SU-DHL-6 (cell line): ENCODE data around the gene EGLN2.
"Not testable (repeated sequence)": the region's sequence is repeated elsewhere in the genome, so short reads cannot be mapped to it uniquely, and the experiment has no call there.

Experiments
- H2AFZ ChIP-seq: fragments of 200-600 bp; sonication (generic); 2 replicates; pipeline ENCODE4 v1.6.1; 2014; ENCODE audit warnings: low read depth, mild to moderate bottlenecking, moderate library complexity, mixed read lengths, antibody characterized with exemption, low read length; ENCODE audit not compliant: severe bottlenecking
- H3F3A ChIP-seq: fragments of 200-600 bp; shearing (Covaris generic); 2 replicates; pipeline ENCODE4 v1.6.0; 2016; ENCODE audit warnings: antibody characterized with exemption, mild to moderate bottlenecking; ENCODE audit not compliant: insufficient read depth
- H3K27ac ChIP-seq: fragments of 200-600 bp; sonication (generic); 2 replicates; pipeline ENCODE4 v1.5.1; 2016; ENCODE audit warnings: low read depth, mild to moderate bottlenecking, low read length, moderate library complexity, mixed read lengths
- H3K27me3 ChIP-seq: fragments of 200-600 bp; sonication (generic), shearing (Covaris generic); 2 replicates; pipeline ENCODE4 v1.6.0; 2014; ENCODE audit warnings: mild to moderate bottlenecking, low read length
- H3K36me3 ChIP-seq: fragments of 200-600 bp; sonication (generic); 2 replicates; pipeline ENCODE4 v1.6.1; 2014; ENCODE audit warnings: mild to moderate bottlenecking, low read length, mixed read lengths
- H3K4me2 ChIP-seq: fragments of 300-600, 200-600 bp; shearing (Covaris generic), sonication (generic); 2 replicates; pipeline ENCODE4 v1.6.0; 2014; ENCODE audit warnings: low read length, low read depth, mild to moderate bottlenecking; ENCODE audit not compliant: poor library complexity, severe bottlenecking
- H3K4me3 ChIP-seq: fragments of 200-600 bp; sonication (generic); 2 replicates; pipeline ENCODE4 v1.5.1; 2014; ENCODE audit warnings: antibody characterized with exemption, low read length, mild to moderate bottlenecking, mixed read lengths; ENCODE audit not compliant: insufficient read depth, poor library complexity, severe bottlenecking
- H3K79me2 ChIP-seq: fragments of 200-600 bp; sonication (generic); 2 replicates; pipeline ENCODE4 v1.6.1; 2014; ENCODE audit warnings: mild to moderate bottlenecking, low read length, moderate library complexity; ENCODE audit not compliant: insufficient read depth
- H3K9ac ChIP-seq: fragments of 200-600 bp; sonication (generic); 2 replicates; pipeline ENCODE4 v1.7.0; 2014; ENCODE audit warnings: mild to moderate bottlenecking, low read length
- H3K9me2 ChIP-seq: fragments of 200-600 bp; sonication (generic); replicated peaks from 2 replicates; pipeline ENCODE4 v1.6.1; 2014; ENCODE audit warnings: low read length; ENCODE audit not compliant: insufficient read depth
- H3K9me3 ChIP-seq: fragments of 200-600 bp; sonication (generic); 2 replicates; pipeline ENCODE4 v1.6.1; 2014; ENCODE audit warnings: low read length, mixed read lengths; ENCODE audit not compliant: insufficient read depth
- H4K20me1 ChIP-seq: fragments of 200-600 bp; sonication (generic); 2 replicates; pipeline ENCODE4 v1.6.1; 2014; ENCODE audit warnings: low read depth, mild to moderate bottlenecking, antibody characterized with exemption, low read length, moderate library complexity, mixed read lengths
- CTCF ChIP-seq: fragments of 200-600 bp; sonication (generic); IDR thresholded peaks from one replicate; pipeline ENCODE4 v1.5.1; 2017; ENCODE audit warnings: antibody characterized with exemption, mild to moderate bottlenecking, low read length, moderate library complexity; ENCODE audit not compliant: insufficient read depth, poor library complexity, severe bottlenecking
- EZH2phosphoT487 ChIP-seq: fragments of 200-600 bp; sonication (generic), shearing (Covaris generic); conservative IDR thresholded peaks from 2 replicates; pipeline ENCODE4 v1.6.1; 2018; ENCODE audit warnings: mild to moderate bottlenecking, antibody characterized with exemption, low read length, moderate library complexity, mixed read lengths

EGLN2 gene

GRCh38 chr19:40783711-40784110 lies 15.3 kb upstream of the EGLN2 start:
- H3K9me3 ChIP-seq: no peaks in the 10 kb centered on the region
- no peaks in the 10 kb centered on the region for H3K27me3 ChIP-seq
- no peaks in the 10 kb centered on the region for H3K36me3 ChIP-seq
- no peak overlapping the region for H3K4me2 ChIP-seq
- H3K9ac ChIP-seq: no peak overlapping the region
- no peak overlapping the region for H3K27ac ChIP-seq
- no peaks in the 10 kb centered on the region for H4K20me1 ChIP-seq
- no peak overlapping the region for H3K4me3 ChIP-seq
- peaks cover 7% of the 10 kb centered on the region; the same call in 1 of the 2 replicates for H3K79me2 ChIP-seq
- no peaks in the 10 kb centered on the region for H3K9me2 ChIP-seq
- H2AFZ ChIP-seq: no peak overlapping the region
- no peaks in the 10 kb centered on the region for H3F3A ChIP-seq
- TF ChIP-seq EZH2phosphoT487 (no peak), CTCF (no peak)

- H3K4me3 ChIP-seq, H3F3A ChIP-seq, H3K9ac ChIP-seq, H3K27me3 ChIP-seq, H4K20me1 ChIP-seq, H3K79me2 ChIP-seq, H3K36me3 ChIP-seq, H3K4me2 ChIP-seq, H2AFZ ChIP-seq, H3K9me2 ChIP-seq, H3K27ac ChIP-seq, H3K9me3 ChIP-seq: not testable (repeated sequence)
These were observed 14.8 kb upstream of the EGLN2 start for GRCh38 chr19:40784146-40784545.

GRCh38 chr19:40785526-40785925 lies 13.5 kb upstream of the EGLN2 start:
- no peaks in the 10 kb centered on the region for H3F3A ChIP-seq
- TF ChIP-seq CTCF (no peak), EZH2phosphoT487 (no peak)
- H4K20me1 ChIP-seq: no peaks in the 10 kb centered on the region
- no peaks in the 10 kb centered on the region for H3K27me3 ChIP-seq
- no peak overlapping the region for H3K4me3 ChIP-seq
- H2AFZ ChIP-seq: no peak overlapping the region
- H3K4me2 ChIP-seq: no peak overlapping the region
- no peak overlapping the region for H3K27ac ChIP-seq
- H3K36me3 ChIP-seq: no peaks in the 10 kb centered on the region
- H3K9me3 ChIP-seq: no peaks in the 10 kb centered on the region
- H3K9me2 ChIP-seq: no peaks in the 10 kb centered on the region
- H3K79me2 ChIP-seq: no peaks in the 10 kb centered on the region
- no peak overlapping the region for H3K9ac ChIP-seq

GRCh38 chr19:40786060-40787037 lies 12.6 kb upstream of the EGLN2 start:
- Histone ChIP-seq H3K79me2 (no peaks in the 10 kb centered on the region), H3K4me3 (no peak overlapping the region), H4K20me1 (no peaks in the 10 kb centered on the region), H3K9me3 (no peaks in the 10 kb centered on the region), H3K9ac (no peak overlapping the region), H3F3A (no peaks in the 10 kb centered on the region), H3K4me2 (no peak overlapping the region), H3K9me2 (no peaks in the 10 kb centered on the region), H2AFZ (no peak overlapping the region), H3K27ac (no peak overlapping the region), H3K36me3 (no peaks in the 10 kb centered on the region), H3K27me3 (no peaks in the 10 kb centered on the region)
- TF ChIP-seq EZH2phosphoT487: no peak
- no peak for TF ChIP-seq CTCF
